Left hindlimb (tissue), 1 donor: ENCODE data around the gene TADA1.

Source experiments
- DNase-seq: peaks from one replicate; pipeline ENCODE4 v3.0.0-alpha.2; 2018

TADA1 gene, protein sequence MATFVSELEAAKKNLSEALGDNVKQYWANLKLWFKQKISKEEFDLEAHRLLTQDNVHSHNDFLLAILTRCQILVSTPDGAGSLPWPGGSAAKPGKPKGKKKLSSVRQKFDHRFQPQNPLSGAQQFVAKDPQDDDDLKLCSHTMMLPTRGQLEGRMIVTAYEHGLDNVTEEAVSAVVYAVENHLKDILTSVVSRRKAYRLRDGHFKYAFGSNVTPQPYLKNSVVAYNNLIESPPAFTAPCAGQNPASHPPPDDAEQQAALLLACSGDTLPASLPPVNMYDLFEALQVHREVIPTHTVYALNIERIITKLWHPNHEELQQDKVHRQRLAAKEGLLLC

DNA sequence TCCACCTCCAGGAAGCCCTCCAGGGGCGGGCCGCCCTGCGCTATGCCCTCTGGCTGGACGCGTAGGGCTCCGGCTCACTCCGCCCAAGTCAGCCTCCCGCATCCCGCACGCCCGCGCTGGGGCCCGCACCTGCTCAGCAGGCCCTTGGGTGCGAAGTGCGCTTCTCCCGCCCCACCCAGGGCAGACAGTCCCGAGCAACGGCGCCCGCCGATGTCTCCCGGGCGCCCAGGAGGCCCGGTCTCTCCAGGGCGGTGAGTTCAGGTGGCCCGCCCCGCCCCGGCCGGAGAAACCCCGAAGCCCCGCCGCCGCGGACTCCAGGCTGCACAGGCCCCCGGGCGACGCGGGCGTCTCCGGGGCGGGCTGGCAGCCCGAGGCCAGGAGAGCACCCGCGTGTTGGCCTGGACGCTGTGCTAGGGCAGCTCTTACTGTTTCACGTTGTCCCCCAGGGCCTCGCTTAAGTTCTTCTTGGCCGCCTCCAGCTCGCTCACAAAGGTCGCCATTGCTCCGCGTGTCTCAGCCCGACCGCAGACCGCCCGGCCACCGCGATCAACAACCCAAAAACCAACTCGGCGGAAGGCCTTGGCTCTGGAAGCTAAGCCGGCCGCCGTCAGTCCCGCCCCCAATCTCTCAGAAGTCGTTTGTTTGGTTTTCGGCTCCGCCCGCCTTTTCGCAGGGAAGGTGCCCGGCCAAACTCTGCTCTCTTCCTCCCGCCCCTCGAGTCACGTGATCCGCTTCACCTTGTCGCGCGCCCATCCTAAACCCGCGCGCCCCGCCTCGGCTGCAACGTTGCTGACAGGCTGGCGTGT, at the start of gene TADA1:
TSS of gene TADA1 (minus strand) at position 531 of the 806 bp plus-strand sequence. CDS start at position 500, 31 bp downstream.
- DNase-seq = peak; percentile 98

DNA sequence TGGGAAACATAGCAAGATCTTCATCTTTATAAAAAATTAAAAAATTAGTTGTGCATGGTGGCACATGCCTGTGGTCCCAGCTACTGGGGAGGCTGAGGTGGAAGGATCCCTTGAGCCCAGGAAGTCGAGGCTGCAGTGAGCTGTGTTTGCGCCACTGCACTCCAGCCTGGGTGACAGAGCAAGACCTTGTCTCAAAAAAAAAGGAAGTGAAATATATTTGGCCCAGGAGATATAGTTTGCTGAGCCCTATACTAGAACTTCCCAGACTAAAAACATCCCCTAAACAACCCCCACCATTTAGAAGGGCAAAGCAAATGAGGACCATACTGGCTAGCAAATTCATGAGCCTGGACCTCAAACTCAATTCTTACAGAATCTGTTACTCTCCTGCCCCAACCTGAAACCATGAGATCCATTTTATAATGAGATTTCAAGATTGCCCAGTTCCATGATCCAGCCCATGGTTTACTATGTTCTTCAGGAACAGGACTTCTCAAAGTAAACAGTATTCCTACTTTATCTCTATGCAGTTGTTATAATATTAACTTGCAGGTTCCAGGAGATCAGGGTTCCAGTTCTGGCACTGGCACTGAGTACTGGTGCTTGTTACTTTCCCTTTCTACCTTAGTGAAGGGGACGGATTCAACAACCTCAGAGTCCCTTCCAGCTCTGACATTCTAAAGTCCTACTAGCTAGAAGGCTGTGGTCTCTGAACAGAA, 48.9 kb upstream of the TADA1 start:
- DNase-seq = no peak

DNA sequence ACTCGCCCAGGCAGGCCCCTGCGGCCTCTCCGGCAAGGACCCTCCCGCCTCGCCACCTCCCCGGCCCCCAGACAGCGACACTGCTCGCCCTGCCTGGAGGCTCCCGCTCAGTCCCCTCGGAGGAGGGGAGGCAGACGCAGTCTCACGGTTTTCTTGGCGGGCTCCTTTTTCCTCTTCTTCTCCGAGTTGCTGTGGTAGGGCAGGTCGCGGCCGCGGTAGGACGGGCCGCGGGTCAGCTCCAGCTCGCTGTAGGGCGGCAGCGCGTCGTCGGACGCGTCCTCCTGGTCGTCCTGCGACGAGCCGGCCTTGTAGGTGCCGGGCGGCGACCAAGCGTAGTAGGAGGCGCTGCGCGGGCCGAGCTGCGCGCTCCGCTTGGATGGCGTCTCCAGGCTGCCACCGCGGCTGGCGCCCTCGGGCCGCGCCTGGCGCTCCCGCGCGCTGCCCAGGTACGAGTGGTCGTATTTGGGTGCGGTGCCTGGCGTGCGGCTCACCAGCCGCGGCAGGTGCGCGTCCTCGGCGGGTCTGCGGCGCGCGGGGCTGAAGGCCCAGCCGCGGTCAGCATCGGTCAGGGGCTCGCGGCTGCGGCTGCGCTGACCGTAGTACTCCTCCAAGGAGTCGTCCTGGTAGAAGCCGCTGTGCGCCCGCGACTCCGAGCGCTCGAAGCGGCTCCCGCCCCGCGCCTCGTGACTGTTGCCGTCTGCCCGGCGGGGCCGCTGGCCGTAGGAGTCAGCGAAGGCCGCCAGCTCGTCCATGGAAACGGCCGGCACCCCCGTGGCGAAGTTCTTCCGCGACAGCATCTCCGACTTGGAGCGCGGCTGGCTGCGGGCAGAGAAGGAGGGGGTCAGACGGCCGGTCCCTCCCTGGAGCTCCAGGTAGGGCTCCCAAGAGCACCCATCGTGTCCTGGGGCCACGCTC, 44.8 kb upstream of the TADA1 start:
- no peak for DNase-seq

DNA sequence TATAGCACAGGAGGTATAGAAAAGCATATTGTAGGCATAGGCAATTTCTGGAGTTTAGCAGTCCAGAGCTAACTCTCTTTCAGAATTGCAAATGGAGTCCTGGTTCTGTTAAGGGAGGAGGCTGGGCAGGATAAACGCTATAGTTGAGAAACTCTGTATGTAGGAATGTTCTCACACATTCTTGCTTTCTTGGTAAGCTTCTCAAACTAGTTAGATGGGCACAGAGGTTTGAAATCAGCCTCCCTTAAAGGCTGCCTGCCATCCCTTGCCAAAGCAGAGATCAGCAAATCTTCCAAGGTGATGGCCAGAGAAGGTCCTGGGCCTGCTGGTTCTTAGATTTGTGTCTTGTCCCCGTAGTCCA, 42.9 kb upstream of the TADA1 start:
- no peak for DNase-seq

DNA sequence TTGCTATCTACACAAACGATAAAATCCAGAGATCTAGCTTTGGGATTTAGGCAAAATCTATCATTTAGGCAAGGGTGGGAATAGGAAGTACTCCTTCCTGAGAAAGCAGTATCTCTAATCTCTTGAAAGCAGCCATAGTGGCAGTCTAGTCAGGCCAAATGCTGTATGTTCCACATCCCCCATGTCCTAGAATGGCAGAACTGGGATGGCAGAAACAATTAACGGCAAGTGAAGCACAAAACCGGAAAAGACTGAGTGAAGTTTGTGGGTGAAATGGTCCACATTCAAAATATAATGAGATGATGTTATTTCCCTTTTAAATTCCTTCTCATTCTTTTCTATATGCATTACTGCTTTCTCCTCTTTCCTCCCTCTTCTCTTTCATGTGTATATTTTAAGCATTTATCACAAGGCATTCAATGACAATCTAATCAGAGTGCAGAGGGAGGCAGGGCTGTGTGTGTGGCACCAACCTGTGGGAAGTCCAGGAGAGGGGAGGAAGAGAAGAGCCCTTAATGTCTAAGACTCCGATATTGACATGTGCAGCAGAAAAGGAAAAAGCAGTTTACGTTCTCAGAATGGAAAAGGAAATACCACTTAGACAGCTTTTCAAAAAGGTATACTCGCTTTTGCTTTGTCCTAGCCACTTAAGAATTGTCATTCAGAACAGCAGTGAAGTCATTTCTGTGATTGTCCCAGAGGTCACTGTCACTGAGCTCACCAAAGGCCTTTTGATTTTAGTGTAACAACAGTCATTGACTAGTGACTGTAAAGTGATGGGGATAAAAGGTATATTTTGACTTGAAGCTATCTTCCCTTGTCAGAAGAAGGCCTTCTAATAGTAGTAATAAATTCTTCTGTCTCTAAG, 42.3 kb upstream of the TADA1 start:
- DNase-seq = no peak

DNA sequence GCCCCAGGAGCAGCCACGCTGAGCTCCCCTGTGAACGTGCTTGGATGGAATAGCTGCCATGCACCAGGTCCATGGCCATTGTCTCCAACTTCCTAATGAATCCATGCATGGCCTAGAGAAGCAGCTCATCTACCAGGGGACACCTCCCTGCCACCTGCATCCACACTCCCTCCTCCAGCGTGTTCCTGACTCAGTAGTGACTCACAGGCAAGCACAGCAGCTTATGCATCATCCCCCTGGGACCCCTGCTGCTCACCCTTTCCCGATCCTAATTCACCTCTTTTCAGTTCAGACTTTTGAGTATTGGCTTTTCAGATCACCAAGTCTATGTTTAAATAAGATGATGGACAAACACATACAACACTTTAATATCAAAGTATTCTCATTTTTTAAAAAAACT, 39.9 kb upstream of the TADA1 start:
- DNase-seq = no peak

DNA sequence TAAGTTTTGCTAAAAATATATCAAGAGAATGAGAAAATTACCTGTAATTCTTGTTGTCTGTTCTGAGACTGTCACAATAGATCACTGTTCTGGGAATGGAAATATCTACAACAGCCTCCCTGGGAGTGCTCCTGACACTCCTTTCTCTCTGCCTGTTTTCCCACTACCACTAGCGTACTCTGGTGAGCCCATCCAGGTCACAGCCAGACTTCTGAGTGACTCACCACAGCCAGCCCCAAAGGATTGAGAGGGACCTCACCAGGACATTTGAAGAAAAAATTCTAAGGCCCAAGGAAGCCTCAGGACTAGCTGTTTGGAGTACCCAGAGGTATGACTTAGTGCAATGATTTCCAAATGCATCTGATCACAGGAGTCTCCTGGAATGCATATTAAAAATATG, 39.0 kb upstream of the TADA1 start:
- no peak for DNase-seq

DNA sequence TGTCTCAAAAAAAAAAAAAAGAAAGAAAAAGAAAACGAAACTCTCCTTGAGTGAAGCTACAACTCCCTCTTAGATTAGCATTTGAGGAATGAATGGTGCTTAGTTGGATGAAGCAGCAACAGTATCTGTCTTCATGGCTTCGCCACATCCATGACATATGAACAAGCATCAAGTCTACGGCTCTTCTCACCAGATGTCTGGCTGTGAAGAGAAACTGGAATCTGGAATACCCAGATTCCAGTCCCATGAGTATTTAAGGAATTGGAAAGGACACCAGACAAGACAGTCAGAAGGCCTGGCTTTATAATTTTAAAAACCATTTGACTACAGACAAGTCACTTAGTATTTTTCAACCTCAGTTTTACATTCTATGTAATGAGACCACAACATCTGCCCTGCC, 38.0 kb upstream of the TADA1 start:
- no peak for DNase-seq

DNA sequence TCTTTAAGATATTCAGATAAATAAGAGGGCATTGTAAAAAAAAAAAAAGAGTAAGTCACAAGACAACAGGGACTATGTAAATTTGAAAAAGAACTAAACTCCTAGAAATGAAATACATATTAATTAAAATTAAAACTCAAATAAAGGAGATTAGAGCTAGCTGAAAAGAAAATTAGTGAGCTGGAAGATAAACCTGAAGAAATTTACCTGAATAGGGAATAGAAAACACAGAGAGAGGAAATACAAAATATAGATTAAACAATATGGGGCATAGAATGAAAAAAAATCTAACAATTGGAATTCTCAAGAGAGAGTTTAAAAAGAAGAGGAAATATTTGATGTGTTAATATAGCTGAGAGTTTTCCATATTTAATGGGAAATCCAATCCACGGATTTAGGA, 35.6 kb upstream of the TADA1 start:
- no peak for DNase-seq

DNA sequence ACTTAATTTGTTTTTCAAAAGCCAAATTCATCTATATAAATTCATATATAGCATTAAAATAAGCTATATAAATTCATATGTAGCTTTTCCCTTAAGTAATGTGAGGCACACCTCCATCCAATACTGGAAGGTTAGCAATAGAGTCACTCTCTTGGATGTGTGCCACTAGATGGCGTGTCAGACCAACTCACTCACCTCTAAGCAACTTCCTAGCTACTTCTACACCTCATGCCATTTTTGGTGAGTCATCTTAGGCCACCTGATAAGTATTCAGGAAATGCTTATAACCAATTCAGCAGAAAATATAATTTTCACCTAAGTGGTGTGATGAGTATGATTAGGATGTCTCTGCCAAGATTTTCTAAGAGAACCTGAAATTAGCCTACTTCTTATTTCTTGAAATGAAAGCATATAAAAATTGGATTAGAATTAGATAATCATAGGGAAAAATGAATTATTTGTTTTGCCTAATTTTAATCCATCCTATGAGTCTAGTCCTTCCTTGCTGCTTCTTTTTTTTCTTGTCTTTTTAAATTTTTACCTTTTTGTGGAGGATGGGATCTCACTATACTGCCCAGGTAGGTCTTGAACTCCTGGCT, 34.4 kb upstream of the TADA1 start:
- DNase-seq = no peak

DNA sequence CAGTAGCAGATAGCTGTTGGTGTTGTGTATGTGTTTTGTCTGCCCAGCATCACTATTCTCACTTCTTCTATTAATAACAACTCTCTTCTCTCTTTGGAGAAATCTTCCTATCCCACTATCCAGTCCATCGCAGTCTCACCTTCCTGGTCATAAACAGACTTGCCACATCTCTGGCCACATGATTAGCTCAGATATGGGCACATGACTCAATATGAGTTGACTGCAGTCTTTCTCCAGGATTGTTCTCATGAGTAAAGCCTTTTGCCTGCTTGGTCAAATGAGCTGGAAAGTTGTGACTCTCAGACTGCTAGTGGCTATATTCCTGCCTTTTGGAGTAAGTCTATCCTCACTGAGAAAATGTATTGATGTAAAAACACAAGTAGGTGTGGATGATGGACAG, 32.9 kb upstream of the TADA1 start:
- DNase-seq = no peak

DNA sequence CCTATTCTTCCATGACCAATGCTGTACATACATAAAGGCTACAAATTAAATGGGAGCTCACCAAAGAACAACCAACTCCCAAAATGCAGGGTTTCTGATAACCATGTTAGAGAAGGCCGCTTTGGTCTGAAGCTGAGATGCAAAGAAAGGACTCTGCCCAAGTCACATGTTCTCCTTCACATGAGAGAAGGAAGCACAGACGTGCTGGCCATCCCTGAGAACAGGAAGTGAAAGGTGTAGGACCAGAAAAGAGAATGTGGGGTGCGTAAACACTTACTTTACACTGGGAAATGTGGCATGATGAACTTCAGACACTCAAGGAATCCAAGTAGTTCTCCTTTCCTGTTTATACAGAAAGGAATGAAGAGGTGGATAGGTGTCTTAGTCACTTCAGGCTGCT, 31.7 kb upstream of the TADA1 start:
- DNase-seq = no peak

DNA sequence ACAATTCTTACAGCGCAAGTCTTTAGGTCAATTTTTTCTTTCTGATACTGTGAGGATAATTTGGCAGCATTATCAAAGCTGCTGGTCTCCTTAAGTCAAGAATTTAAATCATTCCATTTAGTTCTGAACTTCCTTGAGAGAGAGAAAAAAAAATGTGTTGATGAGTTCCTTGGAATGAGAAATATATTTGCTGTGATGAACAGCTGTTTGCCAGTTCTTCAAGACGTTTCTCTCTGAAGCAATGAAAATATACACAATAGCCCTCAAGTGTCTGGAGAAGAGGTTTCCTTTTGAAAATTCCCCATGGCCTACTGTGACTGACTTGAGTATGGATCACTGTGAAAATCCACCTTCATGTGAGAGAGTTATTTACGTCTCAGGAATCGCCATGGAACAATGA, 31.0 kb upstream of the TADA1 start:
- no peak for DNase-seq

DNA sequence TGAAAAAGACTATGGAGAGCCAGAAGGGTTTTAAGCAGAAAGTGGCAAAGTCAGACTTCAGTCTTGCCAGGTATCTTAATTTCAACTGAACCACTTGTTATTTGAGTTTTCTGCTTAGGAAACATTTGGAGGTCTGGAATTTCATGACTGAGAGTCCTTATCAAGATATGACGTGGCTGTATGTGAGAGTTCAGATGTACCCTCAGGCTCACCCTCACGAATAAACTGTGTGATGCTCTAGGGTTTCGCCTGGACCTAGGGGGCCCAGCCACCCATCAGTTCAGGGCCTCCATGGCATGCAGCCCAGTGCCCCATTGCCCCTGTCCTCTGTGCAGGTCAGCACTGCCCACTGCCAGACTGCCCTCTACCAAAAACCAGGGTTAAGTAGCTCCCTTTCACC, 30.6 kb upstream of the TADA1 start:
- no peak for DNase-seq

DNA sequence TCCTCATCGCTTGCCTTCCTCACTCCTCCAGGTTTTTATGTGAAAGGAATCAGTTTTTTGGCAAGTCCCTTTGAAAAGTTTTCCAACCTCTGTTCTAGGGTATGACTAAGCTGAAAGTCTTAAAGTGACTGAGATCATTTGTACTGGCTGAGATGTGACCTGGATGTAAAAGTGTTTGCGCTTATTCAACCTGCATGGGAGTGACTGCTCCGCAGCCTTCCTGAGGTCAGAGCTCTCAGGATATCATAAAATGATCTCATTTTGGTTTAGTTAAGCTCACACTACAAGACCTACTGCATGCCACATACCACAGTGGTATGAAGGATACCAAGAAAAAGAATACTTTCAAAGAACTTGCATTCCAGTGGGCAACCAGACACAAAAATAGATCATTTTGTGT, 29.8 kb upstream of the TADA1 start:
- no peak for DNase-seq

DNA sequence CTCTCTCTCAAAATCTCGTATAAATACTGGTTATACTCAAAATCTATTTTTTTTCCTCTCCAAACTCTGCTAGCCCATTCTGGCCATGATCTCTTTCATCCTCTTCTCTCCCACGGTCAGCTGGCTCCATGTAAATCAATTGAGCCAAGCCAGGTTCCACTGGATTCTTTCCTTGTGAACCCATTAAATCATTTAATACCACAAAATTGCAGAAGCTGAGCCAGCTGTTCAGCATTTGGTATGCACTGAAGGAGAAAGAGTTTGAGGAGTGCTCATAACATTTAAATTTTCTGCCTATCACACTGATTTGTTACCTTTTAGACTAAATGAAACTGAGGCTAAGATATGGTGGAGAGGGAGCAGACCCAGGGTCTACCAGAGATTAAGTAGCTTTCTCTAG, 29.1 kb upstream of the TADA1 start:
- no peak for DNase-seq

DNA sequence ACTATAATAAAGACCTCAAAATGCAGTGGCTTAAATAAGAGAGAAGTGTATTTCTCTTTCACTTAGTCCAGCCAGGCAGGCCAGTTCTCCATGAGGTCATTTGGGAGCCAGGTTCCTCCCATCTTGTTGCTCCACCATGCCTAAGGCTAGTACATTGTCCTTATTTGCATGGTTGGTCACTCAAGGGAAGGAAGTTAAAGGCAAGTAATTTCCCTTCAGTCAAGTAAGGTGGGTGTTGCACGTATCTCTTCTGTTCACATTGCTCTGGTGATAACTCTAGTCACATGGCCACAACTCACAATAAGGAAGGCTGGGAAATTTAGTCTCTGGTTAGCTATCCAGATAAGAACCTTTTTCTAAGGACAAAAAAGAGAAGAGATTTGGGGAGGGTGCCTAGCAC, 27.2 kb upstream of the TADA1 start:
- no peak for DNase-seq

DNA sequence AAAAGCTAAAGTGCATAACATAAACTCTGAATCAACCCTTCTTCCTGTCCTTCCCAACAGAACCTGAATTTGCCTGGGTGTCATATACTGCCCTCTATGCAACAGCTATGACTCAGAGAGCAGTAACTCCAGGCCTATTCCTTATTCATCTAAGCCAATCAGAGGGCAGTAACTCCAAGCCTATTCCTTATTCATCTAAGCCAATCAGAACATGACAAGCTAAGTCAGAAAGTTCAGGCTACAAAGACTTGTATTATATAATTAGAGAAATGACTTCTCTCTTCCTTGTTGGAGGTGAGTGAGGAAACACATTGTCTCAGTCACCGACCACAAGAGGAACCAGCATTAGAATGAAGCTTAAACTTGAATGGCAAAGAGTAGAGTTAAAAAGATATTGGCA, 26.2 kb upstream of the TADA1 start:
- DNase-seq = no peak

DNA sequence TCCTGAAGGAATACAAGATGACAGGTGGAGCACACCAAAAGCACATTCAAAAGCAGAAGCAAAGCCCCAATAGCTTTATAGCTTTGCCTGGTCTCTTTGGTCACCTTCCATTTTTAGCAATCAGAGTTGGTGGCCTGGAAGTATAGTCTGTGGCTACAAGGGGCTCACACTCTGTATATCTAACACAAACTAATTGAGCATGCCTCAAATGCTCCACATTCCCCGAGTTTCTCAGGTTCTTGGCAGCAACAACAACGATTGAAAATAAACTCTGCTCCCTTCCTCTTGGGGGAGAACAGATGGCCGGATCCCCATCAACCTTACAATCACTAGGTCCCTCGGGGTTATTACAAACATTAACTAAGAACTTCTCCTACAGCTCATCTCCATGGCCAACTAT, 24.9 kb upstream of the TADA1 start:
- DNase-seq = no peak

DNA sequence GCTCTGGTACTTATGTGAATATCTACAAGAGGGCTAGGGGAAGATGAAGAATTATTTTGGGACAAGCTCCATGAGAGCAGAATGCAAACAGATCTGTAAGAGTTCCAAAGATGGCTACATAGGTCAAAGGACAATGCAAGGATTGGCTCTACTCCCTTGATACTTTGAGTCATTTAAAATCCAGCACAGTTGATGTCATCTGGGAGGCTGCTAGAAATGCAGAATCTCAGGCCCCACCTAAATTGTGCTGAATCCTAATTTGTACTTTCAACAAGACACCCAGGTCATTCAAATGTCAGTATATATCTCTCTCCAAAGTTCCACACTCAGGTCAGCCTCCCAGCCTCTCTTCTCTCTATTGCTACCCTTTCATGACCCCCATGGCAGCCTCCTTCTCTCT, 23.7 kb upstream of the TADA1 start:
- DNase-seq = no peak

DNA sequence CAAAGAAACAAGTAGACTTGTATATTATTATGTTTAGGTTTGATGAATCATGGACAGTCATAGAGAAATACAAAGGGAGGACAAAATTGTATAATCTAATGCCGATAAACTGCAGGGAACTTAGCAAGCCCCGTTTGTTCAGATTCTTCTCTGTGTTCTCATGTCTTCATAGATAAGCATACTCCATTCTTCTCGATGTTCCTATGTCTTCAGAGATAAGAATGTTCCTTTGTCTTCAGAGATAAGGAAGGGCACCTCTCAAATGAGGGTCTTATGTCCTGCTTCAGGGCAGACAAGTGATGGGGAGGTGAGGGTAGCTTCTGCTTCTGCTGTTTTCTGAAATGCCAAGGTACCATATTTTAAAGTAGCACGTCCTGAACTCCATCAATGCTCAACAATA, 19.7 kb upstream of the TADA1 start:
- no peak for DNase-seq
